ENCODE measurements around the gene CDKN2AIPNL.

- TF ChIP-seq CTCF (IDR thresholded peaks at IDR 0.05) (peak in 2 of 4 donors; percentile 13 to 16), POLR2A (IDR thresholded peaks at IDR 0.05) (no peak)
These were observed 27.6 kb upstream of the CDKN2AIPNL start for GRCh38 chr5:134439210-134439654.
